ENCODE results near the gene NUDT16L1. TPM values are rescaled to one million over a fixed set of nuclear protein-coding genes. Genes with fewer than 3 reads are reported as not detected.

The NUDT16L1 gene
- total and polyA plus RNA-seq, 2 of the 4 experiments (the other 2 are of a cell fraction): 22.9 to 44.3 TPM

DNA sequence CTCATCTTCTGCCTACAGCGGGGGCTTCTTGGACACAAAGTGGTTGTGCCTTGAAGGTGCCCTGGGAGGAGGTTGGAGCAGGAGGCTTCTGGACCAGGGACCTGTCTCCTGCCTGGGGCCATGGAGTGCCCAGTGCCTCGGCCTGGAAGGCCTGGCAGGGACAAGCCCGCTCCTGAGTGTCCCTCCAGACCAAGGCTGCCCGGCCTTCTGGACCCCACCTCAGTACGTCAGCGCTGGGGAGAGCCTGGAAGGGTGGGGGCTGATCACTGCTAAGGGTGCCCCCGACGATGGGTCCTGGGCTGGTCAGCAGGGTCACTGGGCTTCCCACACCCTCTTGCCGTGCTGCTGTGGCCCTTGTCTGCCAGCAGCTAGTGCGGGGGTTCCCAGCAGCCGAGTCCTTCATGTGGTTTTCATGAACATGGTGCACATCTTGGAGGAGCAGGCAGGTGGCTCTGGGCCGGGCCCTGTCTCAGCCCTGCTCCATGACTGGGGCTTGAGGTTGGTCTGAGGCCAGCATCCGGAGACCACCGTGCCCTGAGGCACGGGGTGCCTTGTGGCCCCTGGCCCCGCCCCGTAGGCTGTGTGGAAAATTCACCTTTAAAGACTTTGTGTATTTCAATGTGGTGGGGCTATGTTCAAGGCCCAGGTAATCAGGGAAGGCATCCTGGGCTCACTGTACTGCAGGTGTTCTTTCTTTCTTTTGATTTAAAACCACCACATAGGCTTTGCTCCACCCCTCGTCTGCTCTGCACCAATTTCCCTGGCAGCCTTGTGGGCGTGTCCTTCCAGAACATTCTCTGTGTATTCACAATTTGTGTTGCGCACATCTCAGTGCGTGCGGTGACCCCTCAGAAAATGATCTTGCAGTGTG, 46.4 kb upstream of the NUDT16L1 start:
- Histone ChIP-seq H2BK120ac (ENCODE audit: low read depth, low read length) (no peak overlapping the region), H4K91ac (ENCODE audit: insufficient read depth, low read depth, low read length) (no peak overlapping the region), H4K5ac (ENCODE audit: low read depth, low read length) (no peak overlapping the region), H2AK9ac (replicated peaks; ENCODE audit: low read depth, low read length, poor library complexity) (no peak overlapping the region), H3K9me1 (ENCODE audit: insufficient read depth, low read length) (no peaks in the 10 kb centered on the region), H3K56ac (ENCODE audit: extremely low read depth, insufficient read depth, low read length) (no peak overlapping the region), H4K20me1 (ENCODE audit: insufficient read depth, low read length) (peaks cover 63% of the 10 kb centered on the region), H4K8ac (ENCODE audit: low read depth in 2 of 2, low read length in 2 of 2) (no peak overlapping the region), H3K4me1 (ENCODE audit: control insufficient read depth, insufficient read depth, low read length) (no peaks in the 10 kb centered on the region), H2BK20ac (ENCODE audit: low read depth, low read length) (no peak overlapping the region), H2BK5ac (ENCODE audit: low read depth, low read length, poor library complexity, severe bottlenecking) (no peak overlapping the region), H2AK5ac (ENCODE audit: low read depth, low read length) (no peak overlapping the region), H3K4ac (ENCODE audit: low read depth, low read length) (no peak overlapping the region), H3K18ac (ENCODE audit: low read depth, low read length) (no peak overlapping the region), H3K23ac (ENCODE audit: low read depth, low read length) (no peak overlapping the region), H3K9ac (ENCODE audit: low read depth, low read length) (no peak overlapping the region), H2BK15ac (ENCODE audit: low read depth, low read length) (no peak overlapping the region), H3K14ac (replicated peaks; ENCODE audit: low read depth, low read length) (no peak overlapping the region), H3K9me3 (ENCODE audit: control insufficient read depth, insufficient read depth, low read length) (no peaks in the 10 kb centered on the region), H3K4me2 (ENCODE audit: low read depth, low read length) (no peak overlapping the region), H3K36me3 (ENCODE audit: control insufficient read depth, insufficient read depth, low read length) (peaks cover 25% of the 10 kb centered on the region), H3K4me3 (ENCODE audit: insufficient read depth, low read depth, low read length) (no peak overlapping the region), H3K79me1 (ENCODE audit: low read depth in 1 of 2, low read length in 2 of 2) (peaks cover 15 to 60% of the 10 kb centered on the region in 2 experiments), H3K27me3 (ENCODE audit: control insufficient read depth, insufficient read depth, low read length) (no peaks in the 10 kb centered on the region), H3K27ac (ENCODE audit: insufficient read depth, low read length) (no peak overlapping the region), H2AFZ (replicated peaks; ENCODE audit: low read length, poor library complexity) (no peak overlapping the region)
- POLR2A ChIA-PET (ENCODE audit: unreplicated experiment): no interaction called here
- TF ChIP-seq CEBPB (IDR thresholded peaks at IDR 0.05; ENCODE audit: low read depth, low read length): no peak
- TF ChIP-seq, protein P1, sequence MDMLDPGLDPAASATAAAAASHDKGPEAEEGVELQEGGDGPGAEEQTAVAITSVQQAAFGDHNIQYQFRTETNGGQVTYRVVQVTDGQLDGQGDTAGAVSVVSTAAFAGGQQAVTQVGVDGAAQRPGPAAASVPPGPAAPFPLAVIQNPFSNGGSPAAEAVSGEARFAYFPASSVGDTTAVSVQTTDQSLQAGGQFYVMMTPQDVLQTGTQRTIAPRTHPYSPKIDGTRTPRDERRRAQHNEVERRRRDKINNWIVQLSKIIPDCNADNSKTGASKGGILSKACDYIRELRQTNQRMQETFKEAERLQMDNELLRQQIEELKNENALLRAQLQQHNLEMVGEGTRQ (IDR thresholded peaks at IDR 0.05; ENCODE audit: low read depth, low read length): no peak
- TF ChIP-seq, protein P2, sequence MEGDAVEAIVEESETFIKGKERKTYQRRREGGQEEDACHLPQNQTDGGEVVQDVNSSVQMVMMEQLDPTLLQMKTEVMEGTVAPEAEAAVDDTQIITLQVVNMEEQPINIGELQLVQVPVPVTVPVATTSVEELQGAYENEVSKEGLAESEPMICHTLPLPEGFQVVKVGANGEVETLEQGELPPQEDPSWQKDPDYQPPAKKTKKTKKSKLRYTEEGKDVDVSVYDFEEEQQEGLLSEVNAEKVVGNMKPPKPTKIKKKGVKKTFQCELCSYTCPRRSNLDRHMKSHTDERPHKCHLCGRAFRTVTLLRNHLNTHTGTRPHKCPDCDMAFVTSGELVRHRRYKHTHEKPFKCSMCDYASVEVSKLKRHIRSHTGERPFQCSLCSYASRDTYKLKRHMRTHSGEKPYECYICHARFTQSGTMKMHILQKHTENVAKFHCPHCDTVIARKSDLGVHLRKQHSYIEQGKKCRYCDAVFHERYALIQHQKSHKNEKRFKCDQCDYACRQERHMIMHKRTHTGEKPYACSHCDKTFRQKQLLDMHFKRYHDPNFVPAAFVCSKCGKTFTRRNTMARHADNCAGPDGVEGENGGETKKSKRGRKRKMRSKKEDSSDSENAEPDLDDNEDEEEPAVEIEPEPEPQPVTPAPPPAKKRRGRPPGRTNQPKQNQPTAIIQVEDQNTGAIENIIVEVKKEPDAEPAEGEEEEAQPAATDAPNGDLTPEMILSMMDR (conservative IDR thresholded peaks at IDR 0.05; ENCODE audit: low read depth, low read length): no peak
- TF ChIP-seq CHD1 (IDR thresholded peaks at IDR 0.05; ENCODE audit: low read depth, low read length): no peak
- no peak for ATAC-seq (ENCODE audit: low read depth)
- CTCF ChIA-PET: no interaction called here
- WGBS, 2 experiments (ENCODE audit: extremely low coverage in 2 of 2, insufficient read length in 1 of 2): 96% methylated on average over 12 of the region's 22 CpGs; no CpG with 5 or more reads in 1 of the 2 experiments
- in situ Hi-C loops (cut with MboI; ENCODE audit: low sequenced_read_pairs): no loop called here
- BruUV-seq (replicated peaks): no TSS peak
- dilution Hi-C loops (cut with HindIII; ENCODE audit: low sequenced_read_pairs, unreplicated experiment): no loop called here
- no peak for DNase-seq
- intact Hi-C loops (cut with micrococcal nuclease): no loop called here
